GM19395 (cell line): ENCODE measurements around the gene PLD2.

Source experiments
- ATAC-seq: cut with Tn5 transposase; IDR thresholded peaks from one replicate; pipeline ENCODE4 v1.9.1; 2021; ENCODE audit warnings: mild to moderate bottlenecking, moderate library complexity; ENCODE audit not compliant: unreplicated experiment

The PLD2 gene

GRCh38 chr17:4833941-4834680, 27.2 kb downstream of the PLD2 start:
- no peak for ATAC-seq

GRCh38 chr17:4834681-4835020, 27.7 kb downstream of the PLD2 start:
- ATAC-seq, result no peak

- no peak for ATAC-seq
Observed at GRCh38 chr17:4836221-4836620, 29.3 kb downstream of the PLD2 start.

DNA sequence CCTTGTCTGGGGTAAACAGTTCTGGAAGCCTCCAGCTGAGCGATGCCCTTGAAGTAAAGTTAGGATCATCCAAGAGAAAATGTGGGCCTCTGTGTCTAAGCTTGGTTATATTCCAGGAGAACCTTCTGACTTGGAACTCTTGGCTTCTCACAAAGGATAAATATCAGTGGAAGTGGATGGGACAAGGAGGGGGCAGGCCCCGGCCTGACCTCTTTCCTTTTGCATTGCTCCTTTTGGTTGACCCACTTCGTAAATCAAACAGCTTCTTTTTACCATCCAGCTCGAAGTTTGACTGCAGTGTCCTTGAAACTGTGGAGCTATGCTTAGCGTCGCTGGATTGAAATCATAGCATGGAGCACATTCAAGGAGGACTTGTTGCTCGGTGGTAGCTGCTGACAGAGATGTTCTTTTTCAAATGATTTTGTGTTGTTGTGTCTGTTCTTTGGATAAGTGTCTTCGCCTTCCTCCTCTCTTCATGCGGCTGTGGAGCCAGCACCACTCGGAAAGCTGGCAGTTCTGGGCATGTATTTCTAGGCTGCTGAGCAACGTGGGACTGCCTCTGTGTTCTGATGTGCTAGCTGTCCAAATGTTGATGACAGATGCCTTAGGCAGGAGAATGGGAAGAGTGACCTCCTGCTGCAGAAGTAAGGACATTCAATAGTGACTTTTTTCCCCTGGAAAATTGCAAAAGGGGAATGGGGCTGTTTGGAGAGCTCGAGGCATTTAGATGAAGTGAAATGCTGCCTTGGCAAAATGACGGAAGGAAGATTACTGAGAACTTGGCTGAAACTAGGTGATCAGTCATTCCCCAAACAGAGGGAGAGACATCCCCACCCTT, 30.7 kb downstream of the PLD2 start:
- ATAC-seq, result no peak

DNA sequence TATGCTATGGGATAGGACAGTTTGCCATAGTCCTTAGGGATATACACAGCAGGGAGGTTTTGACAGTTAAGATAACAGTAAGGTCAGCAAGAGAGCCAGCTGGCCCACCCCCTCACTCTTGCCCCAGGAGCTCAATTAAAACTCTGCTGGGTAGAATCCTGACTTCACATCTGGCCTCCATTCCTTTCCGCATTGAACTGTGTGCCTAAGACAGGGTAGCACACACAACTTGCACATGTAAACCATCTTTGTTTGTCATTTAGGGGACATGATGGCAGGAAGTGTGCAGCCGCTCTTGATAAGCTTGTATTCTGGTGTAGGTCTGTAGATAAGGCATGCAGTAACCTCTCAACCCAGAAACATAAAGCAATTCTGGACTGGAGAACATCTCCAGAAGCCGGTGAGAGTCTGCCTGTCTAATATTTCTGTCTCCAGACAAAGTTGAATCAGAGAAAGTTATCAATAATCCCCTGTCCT, 31.4 kb downstream of the PLD2 start:
- ATAC-seq, result no peak

GRCh38 chr17:4839221-4839620, 32.3 kb downstream of the PLD2 start:
- ATAC-seq, result no peak

GRCh38 chr17:4839965-4840892, 33.3 kb downstream of the PLD2 start:
- no peak for ATAC-seq

DNA sequence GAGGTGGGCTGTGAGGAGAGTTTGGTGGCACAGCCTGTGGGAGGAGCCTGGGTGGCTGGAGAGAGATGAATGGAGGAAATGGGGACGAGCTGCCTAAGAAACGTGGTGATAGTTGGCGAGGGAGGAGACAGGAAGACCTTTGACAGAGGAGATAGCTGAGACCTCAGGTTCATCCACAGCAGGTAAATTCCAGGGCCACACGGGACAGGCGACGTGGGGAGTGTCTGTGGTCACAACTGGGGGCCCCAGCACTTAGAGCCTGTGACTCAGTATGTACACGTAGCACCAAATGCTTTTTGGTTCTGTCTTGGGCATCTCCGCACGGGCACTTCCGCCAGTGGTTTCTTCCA, 33.9 kb downstream of the PLD2 start:
- ATAC-seq, result no peak

DNA sequence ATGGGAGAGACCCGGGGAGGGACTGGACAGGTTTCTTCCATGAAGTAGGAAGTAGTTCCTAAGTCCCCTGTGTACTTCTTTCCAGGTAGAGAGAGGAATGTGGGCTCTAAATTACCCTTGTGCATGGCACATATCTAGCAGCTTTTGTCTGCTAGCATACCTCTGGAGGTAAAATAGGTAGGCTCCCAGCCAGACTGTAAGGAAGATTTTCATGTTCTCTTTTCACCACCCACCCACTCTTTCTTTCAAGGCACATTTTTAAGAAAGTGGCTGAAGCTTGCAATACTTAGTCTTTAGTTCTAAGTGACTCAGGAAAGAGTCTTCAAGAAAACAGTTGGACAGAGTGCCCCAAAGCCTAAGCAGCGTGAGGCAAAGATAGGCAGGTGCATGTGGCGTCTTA, 35.4 kb downstream of the PLD2 start:
- no peak for ATAC-seq

DNA sequence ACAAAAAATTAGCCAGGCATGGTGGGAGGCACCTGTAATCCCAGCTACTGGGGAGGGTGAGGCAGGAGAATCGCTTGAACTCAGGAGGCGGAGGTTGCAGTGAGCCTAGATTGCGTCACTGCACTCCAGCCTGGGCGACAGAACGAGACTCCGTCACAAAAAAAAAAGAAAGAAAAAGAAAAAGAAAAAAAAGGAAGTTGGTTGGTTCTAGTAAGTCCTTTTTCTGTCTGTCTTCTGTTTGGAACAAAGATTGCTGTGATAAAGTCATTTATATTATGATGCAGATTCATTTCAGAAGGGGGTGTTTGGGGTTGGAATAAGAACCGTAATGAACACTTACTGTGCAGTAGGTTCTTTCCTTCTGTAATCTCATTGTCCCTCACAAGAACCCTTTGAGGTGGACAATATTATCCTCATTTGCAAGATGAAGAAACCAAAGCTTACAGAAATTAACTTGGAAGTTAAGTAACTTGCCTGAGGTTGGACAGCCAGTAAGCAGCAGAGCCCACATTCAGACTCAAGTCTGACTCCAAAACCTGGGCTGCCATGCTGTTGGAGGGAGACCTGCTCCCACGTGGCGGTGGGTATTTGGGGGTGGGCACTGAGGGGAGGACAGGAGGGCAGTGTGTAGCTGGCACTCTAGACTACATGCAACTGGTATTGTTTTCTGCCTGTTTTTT, 36.5 kb downstream of the PLD2 start:
- no peak for ATAC-seq

DNA sequence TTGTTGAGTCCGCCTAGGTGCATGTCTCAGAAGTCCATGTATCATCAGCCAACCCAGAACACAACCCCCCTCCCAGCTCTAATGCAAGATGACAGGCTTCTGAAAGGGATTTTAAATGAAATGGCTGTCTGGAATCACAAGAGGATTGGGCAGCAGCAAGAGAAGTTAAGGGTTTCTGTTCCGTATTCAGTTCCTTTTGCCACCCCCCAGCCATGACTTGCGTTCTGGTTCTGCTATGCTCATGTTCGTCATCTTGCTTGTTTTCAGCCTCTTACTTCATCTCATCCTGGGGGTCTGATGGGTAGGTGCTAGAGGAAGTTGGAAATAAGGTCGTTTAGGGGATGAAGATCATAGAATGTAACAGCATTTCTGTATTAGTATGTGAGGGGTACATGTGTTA, 38.2 kb downstream of the PLD2 start:
- ATAC-seq, result no peak

DNA sequence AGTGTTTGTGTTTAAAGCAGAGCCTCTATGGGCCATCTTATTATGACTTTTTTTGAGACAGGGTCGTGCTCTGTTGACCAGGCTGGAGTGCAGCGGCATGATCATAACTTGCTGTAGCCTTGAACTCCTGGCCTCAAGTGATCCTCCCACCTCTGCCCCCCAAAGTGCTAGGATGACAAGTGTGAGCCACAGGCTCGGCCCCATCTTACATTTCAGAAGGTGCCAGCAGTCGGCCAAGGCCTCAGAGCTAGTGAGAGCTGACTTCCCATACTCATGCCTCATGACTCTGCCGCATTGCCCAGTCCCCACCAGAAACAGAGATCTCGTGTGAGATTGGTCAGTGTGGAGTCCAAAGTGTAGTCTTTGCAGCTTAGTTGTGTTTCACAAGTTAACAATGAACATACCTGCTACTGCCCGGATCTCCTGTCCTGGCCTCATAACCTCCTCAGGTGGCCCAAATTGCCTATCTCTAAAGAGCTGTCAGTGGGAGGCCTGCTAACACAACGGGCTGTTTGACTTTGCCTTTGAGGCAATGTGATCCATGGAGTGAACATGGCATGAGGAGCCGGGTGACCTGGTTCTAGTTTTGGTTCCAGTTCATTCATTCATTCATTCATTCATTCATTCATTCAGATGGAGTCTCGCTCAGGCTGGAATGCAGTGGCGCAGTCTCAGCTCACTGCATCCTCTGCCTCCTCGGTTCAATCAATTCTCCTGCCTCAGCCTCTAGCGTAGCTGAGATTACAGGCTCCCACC, 39.9 kb downstream of the PLD2 start:
- ATAC-seq, result no peak

DNA sequence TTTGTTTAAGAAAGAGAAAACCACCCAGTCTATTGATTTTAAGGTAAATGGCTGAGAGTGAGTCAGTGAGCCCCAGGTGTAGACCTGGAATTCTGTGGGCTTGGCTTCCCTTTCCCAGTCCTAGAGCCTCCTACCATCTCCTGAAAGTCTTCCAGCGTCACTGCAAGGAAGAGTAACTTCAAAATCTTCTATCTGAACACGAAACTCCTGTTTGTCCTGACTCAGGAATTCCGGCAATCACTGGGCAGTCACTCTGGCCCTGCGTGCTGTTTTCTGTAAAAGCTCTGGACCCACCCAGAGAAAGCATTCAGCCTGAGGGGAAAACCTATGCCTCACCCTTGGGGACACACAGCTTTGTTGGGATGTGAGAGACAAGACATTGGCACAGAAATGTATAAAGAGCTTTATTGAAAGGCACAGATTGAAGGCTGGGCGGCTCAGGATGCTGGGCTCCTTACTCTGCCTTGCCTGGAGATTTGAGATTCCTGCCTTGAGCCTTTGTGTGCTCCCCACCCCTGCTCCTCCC, 42.1 kb downstream of the PLD2 start:
- no peak for ATAC-seq

DNA sequence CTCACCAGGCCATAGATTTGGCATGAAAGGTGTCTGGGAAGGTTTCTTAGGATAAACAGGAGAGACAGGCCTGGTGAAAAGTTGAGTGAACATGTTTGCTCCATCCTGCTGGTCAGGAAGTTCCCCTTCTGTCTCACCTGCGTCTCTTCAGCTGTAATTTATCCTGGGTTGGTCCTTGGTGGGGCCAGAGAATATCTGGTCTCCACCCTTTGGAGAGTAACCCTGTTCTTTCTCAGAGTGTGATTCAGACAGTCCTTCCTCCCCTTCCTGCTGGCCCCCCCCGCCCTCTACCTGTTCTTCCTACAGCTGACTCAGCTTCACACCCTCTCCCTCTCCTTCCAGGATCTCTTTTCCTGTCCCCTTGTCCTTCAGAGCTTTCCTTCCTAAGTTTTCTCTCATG, 43.3 kb downstream of the PLD2 start:
- no peak for ATAC-seq

DNA sequence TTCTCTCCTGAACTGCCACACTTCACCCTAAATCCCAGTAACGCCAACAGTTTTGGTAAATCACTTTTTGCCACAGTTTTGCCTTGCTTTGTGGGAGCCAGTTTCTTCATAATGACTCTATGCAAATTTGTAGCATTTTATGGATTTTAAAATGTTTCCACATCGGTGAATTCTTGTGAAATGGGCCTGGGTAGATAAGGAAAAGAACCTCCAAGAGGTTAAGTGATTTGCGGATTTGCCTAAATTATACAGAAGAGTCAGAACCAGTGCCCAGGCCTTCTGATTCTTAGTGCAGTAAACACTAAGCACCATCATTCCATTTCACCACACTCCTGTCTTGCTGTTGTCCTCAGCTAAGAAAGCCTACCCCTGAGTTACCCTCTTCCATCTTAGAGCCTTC, 44.1 kb downstream of the PLD2 start:
- no peak for ATAC-seq

GRCh38 chr17:4852567-4853207, 45.7 kb downstream of the PLD2 start:
- no peak for ATAC-seq

GRCh38 chr17:4853208-4853671, 46.3 kb downstream of the PLD2 start:
- no peak for ATAC-seq

DNA sequence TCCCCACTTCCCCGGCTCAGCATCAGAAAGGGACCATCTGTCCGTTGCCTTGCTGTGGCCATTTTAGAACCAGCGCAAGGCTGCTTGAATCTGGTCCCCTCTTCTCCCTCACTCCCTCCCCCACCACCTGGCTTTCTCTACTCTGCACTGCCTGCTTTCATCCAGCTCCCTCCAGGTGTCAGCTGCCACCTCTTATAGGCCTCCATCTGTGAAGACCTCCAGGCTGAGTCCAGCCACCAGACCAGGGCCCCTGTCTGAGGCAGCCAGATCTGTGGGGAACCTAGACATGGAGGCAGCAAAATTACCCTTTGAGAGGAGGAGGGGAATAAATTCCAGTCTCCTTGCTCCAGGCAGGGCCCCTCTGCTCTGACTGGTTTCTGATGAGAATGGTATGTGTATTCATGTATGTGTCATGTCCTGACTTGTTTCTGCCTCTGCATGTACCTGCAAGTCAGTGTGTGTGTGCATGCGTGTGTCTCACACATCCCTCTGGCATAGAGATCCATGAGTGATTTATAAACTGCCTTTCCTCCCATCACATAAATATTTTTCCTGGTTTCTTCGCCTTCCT, 47.2 kb downstream of the PLD2 start:
- no peak for ATAC-seq
